Activated B cell treated with CpG ODN at 0.5 μM for 24 hours (primary cell): ENCODE data around the gene CUX1. TPM values are rescaled to one million over a fixed set of nuclear protein-coding genes. Genes with fewer than 3 reads are reported as not detected.

Experiments
- ATAC-seq: fragments of 200-7000 bp; cut with Tn5 transposase; one replicate; pipeline ENCODE4 v1.10.0; 2021; ENCODE audit warnings: low read depth, mild to moderate bottlenecking, moderate library complexity
- CTCF ChIA-PET: fragments of 350-600 bp; sonication (Branson Sonifier 250); formaldehyde crosslinking; loops from one replicate; lab custom pipeline; 2021; ENCODE audit warnings: antibody characterized with exemption; lab: Charles Lee
- POLR2A ChIA-PET: fragments of 350-600 bp; sonication (Branson Sonifier 250); formaldehyde crosslinking; loops from one replicate; lab custom pipeline; 2021; ENCODE audit warnings: antibody characterized with exemption; lab: Charles Lee
- DNase-seq: peaks from one replicate; pipeline ENCODE4 v3.0.0; 2022
- H3K27ac Mint-ChIP-seq: one replicate; pipeline ENCODE4 v1.8.0; 2020; ENCODE audit warnings: mixed read lengths
- H3K27me3 Mint-ChIP-seq: one replicate; pipeline ENCODE4 v1.8.0; 2021; ENCODE audit warnings: mixed read lengths
- H3K36me3 Mint-ChIP-seq: one replicate; pipeline ENCODE4 v1.8.0; 2021; ENCODE audit warnings: low read depth, mixed read lengths
- H3K4me1 Mint-ChIP-seq: one replicate; pipeline ENCODE4 v1.8.0; 2021; ENCODE audit warnings: mixed read lengths
- H3K4me3 Mint-ChIP-seq: one replicate; pipeline ENCODE4 v1.8.0; 2020; ENCODE audit warnings: mild to moderate bottlenecking, mixed read lengths
- H3K9me3 Mint-ChIP-seq: one replicate; pipeline ENCODE4 v1.8.0; 2020; ENCODE audit warnings: mixed read lengths
- CTCF ChIP-seq: fragments of 200-600 bp; IDR thresholded peaks from one replicate; pipeline ENCODE4 v1.8.0; 2022; ENCODE audit warnings: antibody characterized with exemption, mild to moderate bottlenecking
- intact Hi-C: fragments of 100-400 bp; cut with micrococcal nuclease; formaldehyde crosslinking; loops from one replicate; pipeline ENCODE4 v1.15.1; 2024
- total RNA-seq: library from RNA; stranded (reverse); gene quantifications from 2 replicates; pipeline ENCODE4 v1.2.3, GENCODE V29; 2022

CUX1 gene
- total RNA-seq, 1 donor from 2014 or later, result 61.7 TPM

- ATAC-seq (no peak), DNase-seq (no peak)
- Mint-ChIP-seq H3K4me3 (no peak overlapping the region), H3K36me3 (peaks cover 83% of the 10 kb centered on the region), H3K27ac (no peak overlapping the region), H3K4me1 (no peaks in the 10 kb centered on the region), H3K27me3 (no peaks in the 10 kb centered on the region), H3K9me3 (no peaks in the 10 kb centered on the region)
- TF ChIP-seq CTCF, result no peak
- intact Hi-C loops, result no loop called here
- POLR2A ChIA-PET, result no interaction called here
- CTCF ChIA-PET, result no interaction called here
Measured at GRCh38 chr7:102197161-102197560, 379.7 kb downstream of the CUX1 start.

- Mint-ChIP-seq H3K27me3 (no peaks in the 10 kb centered on the region), H3K9me3 (no peaks in the 10 kb centered on the region), H3K36me3 (peaks cover 85% of the 10 kb centered on the region), H3K27ac (no peak overlapping the region), H3K4me3 (no peak overlapping the region), H3K4me1 (no peaks in the 10 kb centered on the region)
- ChIA-PET POLR2A (no interaction called here), CTCF (no interaction called here)
- TF ChIP-seq CTCF, result no peak
- ATAC-seq (no peak), DNase-seq (no peak)
- intact Hi-C loops, result no loop called here
Measured at GRCh38 chr7:102197599-102197998, 380.2 kb downstream of the CUX1 start.

- ChIA-PET POLR2A (no interaction called here), CTCF (no interaction called here)
- Mint-ChIP-seq H3K9me3 (no peaks in the 10 kb centered on the region), H3K27ac (no peak overlapping the region), H3K4me1 (no peaks in the 10 kb centered on the region), H3K27me3 (no peaks in the 10 kb centered on the region), H3K36me3 (peaks cover 81% of the 10 kb centered on the region), H3K4me3 (no peak overlapping the region)
- no peak for ATAC-seq
- intact Hi-C loops, result no loop called here
- no peak for TF ChIP-seq CTCF
- DNase-seq, result no peak
Measured at GRCh38 chr7:102198417-102198956, 381.1 kb downstream of the CUX1 start.

- Mint-ChIP-seq H3K27me3 (no peaks in the 10 kb centered on the region), H3K27ac (no peak overlapping the region), H3K4me3 (no peak overlapping the region), H3K9me3 (no peaks in the 10 kb centered on the region), H3K36me3 (peaks cover 88% of the 10 kb centered on the region), H3K4me1 (no peaks in the 10 kb centered on the region)
- ATAC-seq (no peak), DNase-seq (no peak)
- CTCF ChIA-PET, result no interaction called here
- TF ChIP-seq CTCF, result no peak
- POLR2A ChIA-PET, result no interaction called here
- intact Hi-C loops, result no loop called here
Measured at GRCh38 chr7:102201576-102201975, 384.1 kb downstream of the CUX1 start.

GRCh38 chr7:102202556-102202955, 385.1 kb downstream of the CUX1 start:
- H3K27me3 Mint-ChIP-seq, result no peaks in the 10 kb centered on the region
- no peak for ATAC-seq

More at GRCh38 chr7:102202556-102202955, 385.1 kb downstream of the CUX1 start:
- ChIA-PET POLR2A (no interaction called here), CTCF (no interaction called here)
- Mint-ChIP-seq H3K4me1 (no peaks in the 10 kb centered on the region), H3K9me3 (no peaks in the 10 kb centered on the region), H3K36me3 (peaks cover 85% of the 10 kb centered on the region), H3K4me3 (no peak overlapping the region), H3K27ac (no peak overlapping the region)
- DNase-seq, result no peak
- no peak for TF ChIP-seq CTCF
- intact Hi-C loops, result no loop called here
